A549 (cell line): Measurements from ENCODE around the gene SLC22A23.

Source experiments
- CBX8 ChIP-seq: fragments of 200-600 bp; sonication (generic); IDR thresholded peaks from 2 replicates; pipeline ENCODE4 v1.6.1; 2016
- CTCF ChIP-seq: fragments of >200 bp; sonication (Bioruptor Twin); formaldehyde crosslinking; IDR thresholded peaks from 3 replicates; pipeline ENCODE4 v1.5.1; 2016
- ESRRA ChIP-seq: fragments of 150-350 bp; IDR thresholded peaks from 2 replicates; pipeline ENCODE4 v1.6.1; 2014; ENCODE audit warnings: mild to moderate bottlenecking, low read length, borderline replicate concordance
- JUNB ChIP-seq: fragments of >200 bp; sonication (Bioruptor Twin); formaldehyde crosslinking; IDR thresholded peaks from 2 replicates; pipeline ENCODE4 v1.6.1; 2016
- KDM1A ChIP-seq: fragments of 200-600 bp; sonication (generic); IDR thresholded peaks from 2 replicates; pipeline ENCODE4 v1.6.1; 2016; ENCODE audit warnings: low read depth, mild to moderate bottlenecking
- MAX ChIP-seq: IDR thresholded peaks from 2 replicates; pipeline ENCODE4 v1.6.1; 2012
- MAZ ChIP-seq: fragments of 150-350 bp; IDR thresholded peaks from 2 replicates; pipeline ENCODE4 v1.6.1; 2014; ENCODE audit warnings: antibody characterized with exemption, low read depth, low read length, borderline replicate concordance
- MYC ChIP-seq: IDR thresholded peaks from 2 replicates; pipeline ENCODE4 v1.6.1; 2012; ENCODE audit warnings: mild to moderate bottlenecking, inconsistent platforms, low read length, improper control_type of control experiment, borderline replicate concordance
- POLR2A ChIP-seq: IDR thresholded peaks from 2 replicates; pipeline ENCODE4 v1.6.1; 2012; ENCODE audit warnings: mild to moderate bottlenecking, low read length
- ZFP36 ChIP-seq: fragments of 450-650 bp; IDR thresholded peaks from 2 replicates; pipeline ENCODE4 v1.6.1; 2014; ENCODE audit warnings: borderline replicate concordance; ENCODE audit not compliant: partially characterized antibody

GRCh38 chr6:3280866-3281465 is 175.9 kb downstream of the SLC22A23 start:
- no peak for TF ChIP-seq ESRRA
- TF ChIP-seq JUNB: no peak
- no peak for TF ChIP-seq CTCF
- TF ChIP-seq CBX8: no peak
- TF ChIP-seq KDM1A: no peak
- TF ChIP-seq MAX: no peak
- TF ChIP-seq MAZ: no peak
- no peak for TF ChIP-seq POLR2A
- no peak for TF ChIP-seq MYC
- TF ChIP-seq ZFP36: no peak
